G401 (cell line): Measurements from ENCODE around the gene C6orf163. TPM values are rescaled to one million over a fixed set of nuclear protein-coding genes. Genes with fewer than 3 reads are reported as not detected.
"Not testable (repeated sequence)": the region's sequence is repeated elsewhere in the genome, so short reads cannot be mapped to it uniquely, and the experiment has no call there.

Experiments used
- DNase-seq: peaks from one replicate; pipeline ENCODE4 v3.0.0-alpha.2; 2015; ENCODE audit warnings: low spot score
- in situ Hi-C: cut with HindIII; loops from 2 replicates; pipeline ENCODE4 v1.10.0; 2016; ENCODE audit warnings: low sequenced_read_pairs, mixed read lengths
- total RNA-seq: library from RNA; depleted of rRNA; stranded (reverse); fragments of >200 nt; shearing (Covaris generic); gene quantifications from 2 replicates; pipeline ENCODE4 v1.2.3, GENCODE V29; 2014; rRNA removed

The C6orf163 gene
- total RNA-seq: 0.34 and 0.80 TPM in 2 replicates

DNA sequence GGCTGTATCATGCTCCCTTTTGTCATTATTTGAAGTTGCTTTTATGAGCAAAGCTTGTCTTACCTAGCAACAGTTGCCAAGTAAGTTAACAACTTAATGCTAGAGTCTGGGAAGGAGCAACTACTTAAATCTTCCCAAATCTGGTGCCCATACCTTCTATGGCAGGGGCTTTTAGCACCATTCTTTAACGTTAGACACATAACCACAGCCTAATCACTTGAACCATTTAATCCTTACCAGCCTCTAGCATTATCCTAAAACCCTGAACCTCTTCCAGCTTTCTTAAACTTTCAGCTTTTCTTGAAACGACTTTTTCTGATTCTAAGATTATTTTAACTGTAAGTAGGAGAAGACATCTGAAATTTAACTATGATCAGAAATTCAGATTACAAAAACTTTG lies at the start of gene C6orf163:
Gene C6orf163, plus strand, starts transcription at position 83 of the 400 bp plus-strand sequence. Its CDS starts 287 bp downstream, at position 370.
- in situ Hi-C loops: no loop called here
- no peak for DNase-seq

GRCh38 chr6:87297119-87297518 lies 47.5 kb upstream of the C6orf163 start:
- in situ Hi-C loops: no loop called here
- DNase-seq: no peak

DNA sequence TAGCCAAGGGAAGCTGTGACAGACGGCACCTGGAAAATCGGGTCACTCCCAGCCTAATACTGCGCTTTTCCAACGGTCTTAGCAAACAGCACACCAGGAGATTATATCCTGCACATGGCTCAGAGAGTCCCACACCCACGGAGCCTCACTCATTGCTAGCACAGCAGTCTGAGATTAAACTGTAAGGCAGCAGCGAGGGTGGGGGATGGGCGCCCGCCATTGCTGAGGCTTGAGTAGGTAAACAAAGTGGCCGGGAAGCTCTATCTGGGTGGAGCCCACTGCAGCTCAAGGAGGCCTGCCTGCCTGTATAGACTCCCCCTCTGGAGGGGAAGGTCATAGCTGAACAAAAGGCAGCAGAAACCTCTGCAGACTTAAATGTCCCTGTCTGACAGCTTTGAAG lies 43.3 kb upstream of the C6orf163 start:
- in situ Hi-C loops, DNase-seq: not testable (repeated sequence)

- in situ Hi-C loops: no loop called here
These were observed 35.6 kb upstream of the C6orf163 start for GRCh38 chr6:87308970-87309369.

GRCh38 chr6:87312860-87313259 lies 31.8 kb upstream of the C6orf163 start:
- in situ Hi-C loops: no loop called here
- DNase-seq: no peak

More at GRCh38 chr6:87308970-87309369, 35.6 kb upstream of the C6orf163 start:
- DNase-seq: no peak

DNA sequence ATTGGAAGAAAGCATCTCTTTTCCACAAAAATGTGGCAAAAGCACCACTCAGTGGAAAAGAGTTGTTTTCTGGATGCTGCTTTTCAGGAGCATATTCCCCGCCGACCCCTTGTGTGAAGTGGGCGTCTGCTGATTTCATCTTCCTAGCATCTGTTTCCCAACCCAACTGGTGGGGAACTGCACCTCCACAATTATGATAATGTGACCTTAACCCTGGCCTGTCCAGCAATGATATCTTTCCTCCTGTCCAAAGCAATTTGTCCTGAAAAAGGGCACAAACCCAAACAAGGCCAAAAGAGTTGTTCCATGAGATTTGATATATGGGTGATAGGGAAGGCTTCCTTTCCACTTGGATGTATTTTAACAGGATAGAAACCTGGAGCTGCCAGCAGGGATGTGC lies 29.5 kb upstream of the C6orf163 start:
- in situ Hi-C loops: no loop called here
- DNase-seq: no peak

DNA sequence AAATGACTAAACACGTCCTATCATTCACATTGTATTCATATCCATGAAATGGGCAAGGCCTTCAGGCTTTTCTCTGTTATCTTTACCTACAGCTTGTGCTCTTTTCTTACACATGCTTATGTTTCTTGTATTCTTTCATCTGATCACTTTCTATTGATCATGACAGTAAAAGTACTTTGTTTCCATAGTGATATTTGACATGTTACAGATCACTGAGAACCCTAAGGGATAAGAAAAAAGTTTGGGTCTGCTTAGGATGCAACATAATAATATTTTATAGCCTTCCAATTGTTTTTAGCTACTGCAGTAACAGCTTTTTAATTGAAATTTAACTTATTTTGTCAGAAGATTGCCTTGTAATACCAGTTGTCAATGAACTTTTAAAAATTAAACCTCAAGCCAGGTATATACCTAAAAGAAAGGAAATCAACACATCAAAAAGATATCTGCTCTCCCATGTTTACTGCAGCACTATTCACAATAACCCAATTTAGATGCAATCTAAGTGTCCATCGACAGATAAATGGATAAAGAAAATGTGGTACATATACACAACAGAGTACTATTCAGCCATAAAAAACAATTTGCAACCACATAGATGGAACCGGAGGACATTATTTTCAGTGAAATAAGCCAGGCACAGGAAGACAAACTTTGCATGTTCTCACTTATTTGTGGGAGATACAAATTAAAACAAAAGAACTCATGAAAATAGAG lies 25.2 kb upstream of the C6orf163 start:
- DNase-seq: no peak
- in situ Hi-C loops: no loop called here

DNA sequence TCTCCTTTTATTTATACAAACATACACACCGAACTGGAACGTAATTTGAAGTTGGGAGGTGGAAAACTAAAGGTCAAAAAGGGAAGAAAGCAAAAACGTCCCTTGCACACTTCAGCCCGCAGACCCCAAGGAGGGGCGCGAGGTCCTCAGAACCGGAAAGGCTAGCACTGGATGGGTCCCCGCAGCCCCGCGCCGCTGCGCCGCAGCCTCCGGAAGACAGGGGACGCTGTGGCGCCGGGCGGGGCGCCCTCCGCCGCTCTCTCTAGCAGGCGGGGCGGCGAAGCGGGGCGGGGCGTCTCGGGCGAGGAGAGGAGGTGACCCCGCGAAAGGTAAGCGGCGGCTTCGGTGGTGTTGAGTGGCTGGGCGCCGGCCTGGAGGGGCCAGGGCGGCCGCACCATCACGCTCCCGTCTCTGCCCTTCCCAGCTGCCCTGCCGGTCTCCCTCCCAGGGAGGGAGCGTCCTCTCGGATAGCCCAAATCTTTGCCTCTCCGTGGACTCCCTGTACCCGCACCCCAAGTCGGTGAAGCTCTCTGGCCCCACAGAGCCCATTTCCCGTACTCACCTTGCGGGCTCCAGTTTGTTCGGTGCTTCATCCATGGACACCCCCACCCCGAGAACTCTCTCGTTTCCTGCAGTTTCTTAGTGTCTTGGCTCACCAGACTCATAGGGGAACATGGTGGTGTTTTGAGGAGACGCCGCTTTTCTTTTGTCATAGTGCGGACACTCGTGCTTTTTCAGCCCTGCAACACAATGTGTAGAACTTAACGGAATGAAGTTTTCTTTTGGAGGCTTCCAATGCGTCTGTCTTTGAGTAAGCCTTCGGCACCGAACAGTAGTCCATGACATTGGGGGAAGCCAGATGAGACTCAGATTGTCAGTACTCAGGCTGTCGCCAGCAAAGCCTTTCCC lies 22.1 kb upstream of the C6orf163 start, which contains the start of gene SMIM8:
Gene SMIM8, plus strand, starts transcription at position 285 of the 909 bp plus-strand sequence. CDS start 14,444 bp downstream, outside the sequence.
- in situ Hi-C loops: no loop called here
- peak; percentile 81 for DNase-seq

GRCh38 chr6:87323880-87324279 lies 20.7 kb upstream of the C6orf163 start:
- in situ Hi-C loops, DNase-seq: not testable (repeated sequence)

DNA sequence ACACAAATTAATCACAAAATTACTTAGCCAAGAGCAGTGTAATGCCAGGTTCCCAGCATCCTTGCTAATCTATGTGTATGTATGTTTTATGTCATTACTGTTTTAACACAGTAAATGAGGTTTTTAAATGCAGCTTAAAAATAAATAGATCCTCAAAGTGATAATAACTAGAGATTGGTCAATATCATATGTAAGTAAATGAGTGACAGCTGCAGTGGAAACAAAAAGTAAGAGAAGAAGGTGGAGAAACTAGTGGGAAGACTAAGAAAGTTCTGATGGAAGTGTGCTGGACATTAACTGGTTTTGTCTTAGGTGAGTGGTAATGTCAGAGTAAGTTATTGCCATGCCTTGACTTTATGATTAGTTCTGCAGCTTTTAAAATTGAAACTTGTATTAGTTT lies 13.7 kb upstream of the C6orf163 start:
- in situ Hi-C loops: no loop called here
- no peak for DNase-seq

DNA sequence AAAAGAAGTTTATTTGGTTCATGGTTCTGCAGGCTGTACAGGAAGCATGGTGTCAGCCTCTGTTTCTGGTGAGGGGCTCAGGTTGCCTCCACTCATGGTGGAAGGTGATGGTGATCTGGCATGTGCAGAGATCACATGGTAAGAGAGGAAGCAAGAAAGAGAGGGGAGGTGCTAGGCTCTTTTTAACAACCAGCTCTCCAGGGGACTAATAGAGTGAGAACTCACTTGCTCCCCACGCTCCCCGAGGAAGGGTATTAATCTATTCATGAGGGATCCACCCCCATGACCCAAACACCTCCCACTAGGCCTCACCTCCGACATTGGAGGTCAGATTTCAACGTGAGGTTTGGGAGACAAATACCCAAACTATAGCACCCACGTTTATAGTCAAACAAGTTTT lies 11.6 kb upstream of the C6orf163 start:
- DNase-seq: no peak
- in situ Hi-C loops: no loop called here

DNA sequence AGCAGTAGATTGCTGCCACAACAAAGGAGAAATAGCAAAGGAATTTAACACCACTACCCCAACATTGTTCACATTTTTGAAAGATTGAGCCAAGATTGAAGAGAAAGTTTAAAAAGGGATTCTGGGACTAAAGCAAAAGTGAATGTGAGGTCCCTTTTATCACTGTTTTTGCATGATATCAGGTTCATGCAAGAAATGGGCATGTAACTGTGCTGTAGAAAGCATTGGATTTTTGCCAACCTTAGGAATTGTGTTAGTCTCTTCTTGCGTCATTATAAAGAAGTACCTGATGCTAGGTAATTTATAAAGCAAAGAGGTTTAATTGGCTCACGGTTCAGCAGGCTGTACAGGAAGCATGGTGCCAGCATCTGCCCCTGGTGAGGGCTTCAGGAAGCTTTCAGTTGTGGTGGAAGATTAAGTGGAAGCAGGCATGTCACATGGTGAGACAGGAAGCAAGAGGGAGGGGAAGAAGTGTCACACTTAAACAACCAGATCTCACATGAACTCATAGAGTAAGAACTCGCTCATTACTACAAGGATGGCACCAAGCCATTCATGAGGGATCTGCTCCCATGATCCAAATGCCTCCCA lies 10.9 kb upstream of the C6orf163 start:
- no peak for DNase-seq
- in situ Hi-C loops: no loop called here

- DNase-seq: no peak
- in situ Hi-C loops: no loop called here
These were observed 9.9 kb upstream of the C6orf163 start for GRCh38 chr6:87334683-87335082.

DNA sequence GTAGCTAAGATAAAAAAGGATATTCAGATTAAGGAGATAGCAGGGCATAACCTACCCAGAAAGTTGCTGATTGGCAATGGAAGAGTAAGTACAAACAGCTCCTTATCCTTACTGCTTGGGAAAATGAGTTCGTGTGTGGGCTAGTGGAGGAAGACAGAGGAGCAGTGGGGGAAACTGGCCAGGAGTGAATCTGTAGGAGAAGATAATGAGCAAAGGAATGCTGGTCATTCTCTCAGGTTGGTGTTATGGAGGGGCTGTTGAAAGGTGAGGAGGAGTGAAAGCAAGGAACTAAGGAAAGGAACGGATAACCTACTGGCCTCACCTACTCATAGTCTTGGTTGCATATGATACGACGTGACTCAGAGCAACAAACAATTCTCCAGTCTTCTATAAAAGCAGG lies 8.2 kb upstream of the C6orf163 start:
- in situ Hi-C loops: no loop called here

GRCh38 chr6:87340230-87340629 lies 4.4 kb upstream of the C6orf163 start:
- no peak for DNase-seq
- in situ Hi-C loops: no loop called here

More for the DNA sequence above, 8.2 kb upstream of the C6orf163 start:
- DNase-seq: no peak

- no peak for DNase-seq
- in situ Hi-C loops: no loop called here
These were observed 3.5 kb upstream of the C6orf163 start for GRCh38 chr6:87341158-87341557.

DNA sequence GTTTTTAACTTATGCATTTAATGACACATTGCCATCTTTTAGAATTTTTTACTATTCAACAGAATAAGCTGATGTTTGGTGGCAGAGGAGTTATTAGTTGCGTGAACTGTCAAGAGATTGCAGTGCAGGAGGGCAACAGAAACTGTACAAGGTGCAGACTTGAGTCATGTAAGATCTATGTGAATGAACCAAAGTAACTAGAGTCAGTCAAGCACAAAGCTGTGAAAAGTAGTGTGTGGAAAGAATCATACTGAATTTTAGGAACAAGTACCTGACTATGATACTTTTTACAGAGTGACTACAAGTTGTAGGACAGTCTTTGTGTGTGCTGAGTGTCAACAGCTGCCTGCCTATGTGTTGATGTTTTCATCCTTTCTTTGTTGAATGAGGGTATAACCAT lies 2.7 kb upstream of the C6orf163 start:
- in situ Hi-C loops: no loop called here
- DNase-seq: no peak

DNA sequence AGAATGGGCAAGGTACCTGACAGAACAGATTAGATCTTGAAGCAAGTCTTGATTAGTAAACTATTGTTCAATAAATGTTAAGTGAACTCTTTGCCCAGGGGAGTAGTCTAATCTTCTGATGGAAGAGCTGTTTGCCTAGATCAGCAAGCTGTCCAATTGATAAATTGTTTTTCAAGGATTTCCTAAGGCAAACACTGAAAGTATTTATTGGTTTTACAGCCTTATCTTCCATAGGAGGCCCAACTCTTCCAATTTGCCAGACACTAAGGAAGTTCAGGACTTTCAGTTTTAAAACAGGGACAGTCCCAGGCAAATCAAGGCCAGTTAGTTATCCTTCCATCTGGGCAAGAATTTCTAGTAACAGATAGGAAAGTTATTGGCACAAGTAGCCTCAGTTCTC lies 1.8 kb upstream of the C6orf163 start:
- DNase-seq: no peak
- in situ Hi-C loops: no loop called here

DNA sequence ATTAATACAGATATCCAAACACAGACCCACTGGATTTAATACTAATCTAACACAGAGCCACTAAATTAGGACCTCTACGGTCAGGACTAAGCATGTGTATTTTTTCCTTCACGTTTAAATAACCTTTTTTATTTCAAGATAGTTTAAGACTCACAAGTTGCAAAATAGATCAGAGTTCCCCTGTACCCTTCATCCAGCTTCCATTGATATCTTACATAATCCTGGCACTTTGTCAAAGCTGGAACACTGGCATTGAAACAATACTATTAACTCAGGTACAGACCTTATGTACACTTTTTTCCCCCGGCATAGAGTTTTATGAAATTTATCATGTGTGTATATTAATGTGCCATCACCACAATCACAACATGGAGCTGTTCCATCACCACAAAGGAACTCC lies 2.1 kb downstream of the C6orf163 start:
- in situ Hi-C loops: no loop called here
- no peak for DNase-seq

DNA sequence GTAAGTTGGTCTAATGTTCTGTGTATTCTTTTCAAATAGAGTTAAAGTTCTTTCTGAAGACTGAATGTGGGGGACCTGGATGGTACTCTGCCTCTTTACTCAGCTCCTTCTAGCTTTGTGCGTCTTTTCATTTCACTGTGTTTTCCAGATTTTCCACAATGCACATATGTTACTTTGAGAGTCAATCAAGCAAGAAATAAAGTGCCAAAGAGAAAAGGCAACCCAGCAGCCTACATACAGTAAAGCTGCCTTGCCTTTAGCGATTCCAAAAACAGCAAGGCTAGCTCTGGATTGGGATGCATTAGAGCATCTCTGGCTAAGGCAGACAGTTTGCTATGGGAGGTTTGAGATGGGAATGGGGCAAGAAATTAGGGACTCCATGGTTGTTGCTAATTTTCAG lies 5.3 kb downstream of the C6orf163 start:
- in situ Hi-C loops: no loop called here
- no peak for DNase-seq
